GM19452 (cell line): ENCODE results near the gene COMT.

Experiments
- ATAC-seq: cut with Tn5 transposase; IDR thresholded peaks from one replicate; pipeline ENCODE4 v1.9.1; 2021; ENCODE audit not compliant: unreplicated experiment

COMT gene

GRCh38 chr22:19968450-19968891 lies 26.9 kb downstream of the COMT start:
- no peak for ATAC-seq

DNA sequence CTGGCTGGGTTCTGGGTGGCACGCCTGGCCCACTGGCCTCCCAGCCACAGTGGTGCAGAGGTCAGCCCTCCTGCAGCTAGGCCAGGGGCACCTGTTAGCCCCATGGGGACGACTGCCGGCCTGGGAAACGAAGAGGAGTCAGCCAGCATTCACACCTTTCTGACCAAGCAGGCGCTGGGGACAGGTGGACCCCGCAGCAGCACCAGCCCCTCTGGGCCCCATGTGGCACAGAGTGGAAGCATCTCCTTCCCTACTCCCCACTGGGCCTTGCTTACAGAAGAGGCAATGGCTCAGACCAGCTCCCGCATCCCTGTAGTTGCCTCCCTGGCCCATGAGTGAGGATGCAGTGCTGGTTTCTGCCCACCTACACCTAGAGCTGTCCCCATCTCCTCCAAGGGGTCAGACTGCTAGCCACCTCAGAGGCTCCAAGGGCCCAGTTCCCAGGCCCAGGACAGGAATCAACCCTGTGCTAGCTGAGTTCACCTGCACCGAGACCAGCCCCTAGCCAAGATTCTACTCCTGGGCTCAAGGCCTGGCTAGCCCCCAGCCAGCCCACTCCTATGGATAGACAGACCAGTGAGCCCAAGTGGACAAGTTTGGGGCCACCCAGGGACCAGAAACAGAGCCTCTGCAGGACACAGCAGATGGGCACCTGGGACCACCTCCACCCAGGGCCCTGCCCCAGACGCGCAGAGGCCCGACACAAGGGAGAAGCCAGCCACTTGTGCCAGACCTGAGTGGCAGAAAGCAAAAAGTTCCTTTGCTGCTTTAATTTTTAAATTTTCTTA lies 27.8 kb downstream of the COMT start:
- ATAC-seq, result no peak

GRCh38 chr22:19970031-19970478 lies 28.5 kb downstream of the COMT start:
- no peak for ATAC-seq

- ATAC-seq, result no peak
Observed at GRCh38 chr22:19970479-19971275, 29.1 kb downstream of the COMT start.

DNA sequence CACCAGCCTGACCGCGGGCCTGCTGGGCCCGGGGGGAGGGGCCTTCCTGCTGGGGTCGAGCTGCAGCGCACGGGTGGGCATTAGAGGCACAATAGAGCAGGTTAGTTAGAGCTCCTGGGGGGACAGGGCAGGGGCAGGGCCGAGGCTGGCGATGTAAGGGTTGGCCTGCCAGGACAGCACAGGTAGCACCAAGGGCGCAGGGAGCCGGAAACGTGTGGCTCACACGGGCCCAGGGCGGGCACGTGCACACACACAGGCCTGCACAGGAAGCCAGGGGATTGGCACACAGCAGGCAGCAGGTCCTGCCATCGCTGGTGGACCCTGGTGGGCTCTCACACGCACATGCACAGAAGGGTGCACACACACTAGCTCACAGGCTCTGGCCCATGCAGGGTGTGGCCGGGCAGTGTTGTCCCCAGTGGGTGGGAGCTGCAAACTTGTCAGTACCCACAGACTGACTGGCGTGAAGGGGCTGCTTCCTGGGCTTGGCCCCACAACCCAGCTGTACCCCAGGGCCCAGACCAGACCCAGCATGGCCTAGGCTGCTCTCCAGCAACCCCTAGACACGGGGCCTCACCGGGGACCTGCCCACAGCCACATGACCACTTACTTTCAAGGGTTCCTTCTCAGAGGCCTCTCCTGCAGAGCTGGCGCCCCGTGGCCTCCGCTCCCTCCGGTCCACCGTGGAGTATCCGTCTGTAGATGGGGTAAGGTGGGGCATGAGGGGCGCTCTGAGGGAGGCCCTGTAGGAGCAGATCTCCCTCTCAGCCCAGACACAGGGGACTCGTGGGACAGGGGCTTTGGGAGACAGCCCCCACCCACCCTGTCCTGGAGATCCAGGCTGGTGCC lies 29.9 kb downstream of the COMT start:
- ATAC-seq, result no peak

DNA sequence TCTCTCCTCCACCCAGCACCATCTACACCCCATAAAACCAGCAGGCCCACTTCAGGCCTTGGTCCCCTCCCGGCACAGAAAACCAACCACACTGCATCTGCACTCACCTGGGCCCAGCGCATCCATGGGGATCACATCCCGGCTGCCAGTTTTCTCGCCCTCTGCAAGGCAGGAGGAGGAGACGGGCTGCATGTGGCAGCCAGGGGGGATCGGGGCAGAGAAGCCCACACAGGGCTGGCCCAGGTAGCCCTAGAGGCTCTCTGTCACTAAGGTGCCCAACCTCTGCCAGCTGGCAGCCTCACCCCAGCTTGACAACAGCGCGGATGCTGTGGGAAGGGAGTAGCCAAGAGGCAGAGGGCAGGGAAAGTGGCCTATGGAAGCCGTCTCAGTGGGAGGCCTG lies 30.7 kb downstream of the COMT start:
- ATAC-seq, result no peak

GRCh38 chr22:19972652-19973550 lies 31.3 kb downstream of the COMT start:
- no peak for ATAC-seq

DNA sequence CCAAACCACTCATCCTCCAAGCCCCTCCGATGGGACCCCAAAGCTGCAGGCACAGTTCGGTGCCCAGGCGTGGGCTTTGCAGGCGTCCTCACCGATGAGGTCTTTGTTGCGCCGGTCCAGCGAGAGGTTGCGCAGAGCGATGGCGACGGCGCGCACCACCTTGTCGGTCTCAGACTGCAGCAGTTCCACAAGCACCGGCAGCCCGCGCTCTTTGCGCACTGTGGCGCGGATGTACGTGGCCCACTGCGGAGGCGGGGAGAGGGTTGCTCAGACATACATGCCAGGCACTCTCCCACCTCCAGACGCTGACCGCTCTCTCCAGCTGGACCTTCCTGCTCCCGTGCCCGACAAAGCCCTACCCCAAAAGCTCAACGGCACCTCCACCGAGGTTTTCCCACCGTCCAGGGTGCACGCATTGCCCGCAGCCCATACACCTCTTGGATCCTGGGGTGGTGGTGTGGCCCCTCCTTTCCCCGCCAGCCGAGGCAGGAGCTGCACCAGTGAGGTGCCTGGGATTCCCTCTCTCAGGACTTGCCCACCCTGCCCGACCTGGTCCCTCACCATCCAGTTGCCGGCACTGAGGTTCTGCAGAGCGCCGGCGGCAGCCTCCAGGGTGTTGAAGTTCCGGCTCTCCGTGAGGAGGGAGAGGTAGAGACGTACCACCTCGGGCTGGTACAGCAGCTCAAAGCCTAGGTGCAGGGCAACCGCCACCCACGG lies 32.1 kb downstream of the COMT start:
- ATAC-seq, result no peak

DNA sequence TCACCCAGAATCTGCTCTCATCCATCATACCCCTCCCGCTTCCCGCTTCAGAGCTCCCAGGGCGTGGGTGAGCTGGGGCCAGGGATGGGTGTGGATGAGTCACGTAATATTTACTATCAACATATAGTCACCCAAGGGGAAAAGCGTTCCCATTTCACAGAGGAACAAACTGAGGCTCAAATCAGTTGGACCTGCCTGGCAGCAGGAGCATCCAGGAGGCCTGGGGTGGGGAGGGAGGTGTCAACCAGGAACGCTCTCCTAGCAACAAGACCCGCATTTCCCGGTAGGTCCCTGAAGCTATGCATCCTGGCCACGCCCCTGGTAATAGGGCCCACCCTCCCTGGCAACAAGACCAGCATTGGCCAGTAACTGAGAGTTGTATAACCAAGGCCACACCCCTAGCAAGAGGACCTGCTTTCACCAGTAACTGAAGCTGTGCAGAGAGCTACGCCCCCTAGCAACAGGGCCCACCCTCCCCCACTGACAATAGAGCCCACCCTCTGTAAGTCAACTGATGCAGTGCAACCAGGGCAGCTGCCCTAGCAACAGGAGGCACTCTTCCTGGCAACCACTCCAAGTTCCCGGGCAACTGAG lies 32.8 kb downstream of the COMT start:
- no peak for ATAC-seq

GRCh38 chr22:19974935-19975706 lies 33.5 kb downstream of the COMT start:
- ATAC-seq, result no peak

DNA sequence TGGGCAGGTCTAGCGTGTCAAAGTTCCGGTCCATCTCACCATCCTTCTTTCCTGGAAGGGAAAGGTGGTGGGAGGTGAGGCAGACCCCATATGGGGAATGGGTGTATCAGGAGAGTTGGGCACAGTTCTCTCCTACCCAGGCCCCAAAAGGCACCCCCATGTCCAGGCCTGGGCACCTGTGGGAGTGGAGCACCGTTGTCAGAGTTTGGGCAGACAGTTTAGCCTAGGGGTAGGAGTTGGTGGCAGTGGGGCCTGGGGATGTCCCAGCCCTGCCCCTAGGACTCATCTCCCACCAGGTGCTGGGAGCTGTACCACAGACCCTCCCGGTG lies 34.1 kb downstream of the COMT start:
- no peak for ATAC-seq

GRCh38 chr22:19976671-19977070 lies 35.1 kb downstream of the COMT start:
- ATAC-seq, result no peak

- ATAC-seq, result no peak
Observed at GRCh38 chr22:19977296-19978243, 36.0 kb downstream of the COMT start.

GRCh38 chr22:19978748-19979147 lies 37.2 kb downstream of the COMT start:
- ATAC-seq, result no peak

GRCh38 chr22:19979712-19980493 lies 38.3 kb downstream of the COMT start:
- no peak for ATAC-seq

GRCh38 chr22:19980766-19981165 lies 39.2 kb downstream of the COMT start:
- ATAC-seq, result no peak
